RCC 7860 (cell line): ENCODE results near the gene PTPN23.
"Not testable (repeated sequence)": the region's sequence is repeated elsewhere in the genome, so short reads cannot be mapped to it uniquely, and the experiment has no call there.

Experiments
- DNase-seq: peaks from one replicate; pipeline ENCODE4 v3.0.0-alpha.2; 2015; ENCODE audit warnings: low spot score
- FAIRE-seq: peaks from 2 replicates; lab custom pipeline; 2012; peaks lifted over from hg19 to GRCh38; lab: Jason Lieb, UNC

PTPN23 gene

DNA sequence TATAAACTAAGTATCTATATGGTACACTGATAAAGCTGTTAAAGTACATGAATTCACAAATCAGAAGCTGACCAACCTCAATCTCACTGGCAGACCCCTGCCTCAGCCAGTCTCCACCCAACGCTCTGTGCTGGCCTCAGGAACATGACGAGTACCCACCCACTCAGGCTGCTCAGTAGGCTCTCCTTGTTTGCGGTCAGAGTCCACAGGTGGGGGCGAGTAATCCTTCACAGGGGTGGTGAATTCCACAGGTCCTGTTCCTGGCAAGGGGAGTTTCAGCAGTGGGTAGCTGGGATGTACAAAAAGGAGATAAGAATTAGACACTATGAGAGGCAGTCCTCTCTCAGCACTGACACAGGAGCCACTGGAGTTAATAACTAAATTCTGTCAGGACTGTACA lies 54.0 kb downstream of the PTPN23 start:
- DNase-seq (no peak), FAIRE-seq (no peak)

DNA sequence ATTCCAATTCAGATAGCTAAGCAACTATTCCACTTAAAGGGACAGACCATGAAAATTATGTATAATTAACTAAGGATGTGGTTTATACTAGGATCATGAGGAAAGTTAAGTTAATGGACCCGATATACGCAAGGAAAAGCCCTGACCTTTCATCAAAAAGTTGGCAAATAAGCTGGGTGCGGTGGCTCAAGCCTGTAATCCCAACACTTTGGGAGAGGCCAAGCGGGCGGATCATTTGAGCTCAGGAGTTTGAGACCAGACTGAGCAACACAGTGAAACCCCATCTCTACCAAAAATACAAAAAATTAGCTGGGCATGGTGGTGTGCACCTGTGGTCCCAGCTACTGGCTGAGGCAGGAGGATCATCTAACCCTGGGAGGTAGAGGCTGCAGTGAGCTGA lies 55.4 kb downstream of the PTPN23 start:
- DNase-seq (no peak), FAIRE-seq (no peak)

DNA sequence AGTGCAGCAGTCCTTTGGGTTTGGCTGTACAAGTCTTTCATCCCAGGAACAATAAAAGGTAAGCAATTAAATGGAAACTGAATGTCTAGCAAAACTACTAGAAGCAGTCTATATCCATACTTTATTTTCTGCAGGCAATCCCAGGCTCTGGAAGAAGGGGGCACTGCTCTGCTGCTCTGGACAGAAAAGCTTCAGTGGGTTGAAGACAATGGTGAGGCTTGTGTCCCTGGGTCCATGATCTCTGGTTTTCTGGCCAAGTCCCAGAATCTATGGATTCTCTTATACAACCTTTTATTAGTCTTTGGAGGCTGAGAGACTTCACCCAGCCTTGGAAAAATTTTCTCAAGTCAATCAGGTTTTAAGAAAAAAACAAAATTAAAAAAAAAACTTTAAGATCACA lies 59.3 kb downstream of the PTPN23 start:
- FAIRE-seq (no peak), DNase-seq (no peak)

DNA sequence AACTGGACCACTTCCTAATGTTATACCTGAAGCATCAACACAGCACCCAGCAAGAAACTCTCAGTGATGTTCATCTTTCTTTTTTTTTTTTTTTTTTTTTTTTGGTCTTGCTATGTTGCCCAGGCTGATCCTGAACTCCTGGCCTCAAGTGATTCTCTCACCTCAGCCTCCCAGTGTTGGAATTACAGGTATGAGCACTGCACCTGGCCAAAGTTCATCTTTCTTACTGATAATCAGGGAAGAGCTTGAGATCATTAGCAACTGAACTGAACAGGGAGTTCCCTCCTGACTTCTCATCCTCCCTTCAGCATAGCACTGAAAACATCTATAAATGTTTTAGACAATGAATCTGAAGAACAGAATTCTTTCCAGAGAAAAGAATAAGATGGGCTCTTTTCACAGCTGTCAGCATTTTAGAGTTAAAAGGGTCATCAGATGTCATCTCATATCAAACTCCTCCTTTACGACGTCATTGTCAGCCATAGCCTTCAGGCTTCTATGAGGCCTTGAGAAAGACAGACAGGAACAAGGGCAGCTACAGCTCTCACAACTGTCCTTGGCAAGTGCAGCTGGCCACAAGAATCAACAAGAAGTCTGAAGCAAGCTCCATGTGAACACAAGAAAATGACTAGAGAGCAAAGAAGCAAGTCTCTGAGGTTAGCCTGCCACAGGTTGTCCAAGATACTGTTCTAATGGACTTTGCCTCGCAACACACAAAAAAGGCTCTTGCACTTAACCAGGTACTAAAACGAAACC lies 61.2 kb downstream of the PTPN23 start:
- DNase-seq (no peak), FAIRE-seq (no peak)

DNA sequence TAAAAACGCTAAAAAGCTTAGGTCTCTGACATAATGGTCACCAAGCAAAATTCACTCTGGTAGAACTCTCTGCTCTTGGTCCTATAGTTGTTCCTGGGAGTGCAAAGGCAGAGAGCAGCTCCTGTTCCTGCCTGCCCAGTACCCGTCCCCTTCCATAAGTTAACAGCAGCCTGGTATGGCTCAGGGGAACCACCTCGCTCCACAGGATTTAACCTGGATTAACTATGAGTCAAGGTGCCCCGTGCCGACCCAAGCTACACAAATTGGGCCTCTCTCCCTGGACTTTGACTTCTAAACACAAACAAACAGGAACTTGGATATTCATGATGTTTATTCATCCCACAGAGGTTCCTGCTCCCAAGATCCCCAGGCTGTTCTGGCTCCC lies 62.8 kb downstream of the PTPN23 start:
- FAIRE-seq = no peak
- no peak for DNase-seq

DNA sequence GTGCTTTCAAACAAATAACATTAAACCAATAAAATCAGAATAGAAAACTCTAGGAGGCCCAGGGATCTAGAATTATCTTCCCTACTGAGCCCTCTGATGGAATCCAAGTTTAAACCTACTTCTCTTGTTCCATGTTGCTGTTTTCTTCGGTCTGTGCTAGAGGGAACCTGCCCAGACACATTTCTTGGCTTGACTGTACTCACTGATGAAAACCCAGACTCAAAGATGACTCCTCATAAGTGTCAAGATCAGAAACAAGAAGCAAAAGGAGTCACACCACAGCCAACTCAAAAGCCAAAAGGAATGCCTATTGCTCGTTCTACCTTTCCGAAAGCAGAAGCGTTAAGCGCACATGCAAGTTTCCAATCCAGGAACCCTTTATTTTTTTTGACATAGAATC lies 63.3 kb downstream of the PTPN23 start:
- DNase-seq (no peak), FAIRE-seq (no peak)

DNA sequence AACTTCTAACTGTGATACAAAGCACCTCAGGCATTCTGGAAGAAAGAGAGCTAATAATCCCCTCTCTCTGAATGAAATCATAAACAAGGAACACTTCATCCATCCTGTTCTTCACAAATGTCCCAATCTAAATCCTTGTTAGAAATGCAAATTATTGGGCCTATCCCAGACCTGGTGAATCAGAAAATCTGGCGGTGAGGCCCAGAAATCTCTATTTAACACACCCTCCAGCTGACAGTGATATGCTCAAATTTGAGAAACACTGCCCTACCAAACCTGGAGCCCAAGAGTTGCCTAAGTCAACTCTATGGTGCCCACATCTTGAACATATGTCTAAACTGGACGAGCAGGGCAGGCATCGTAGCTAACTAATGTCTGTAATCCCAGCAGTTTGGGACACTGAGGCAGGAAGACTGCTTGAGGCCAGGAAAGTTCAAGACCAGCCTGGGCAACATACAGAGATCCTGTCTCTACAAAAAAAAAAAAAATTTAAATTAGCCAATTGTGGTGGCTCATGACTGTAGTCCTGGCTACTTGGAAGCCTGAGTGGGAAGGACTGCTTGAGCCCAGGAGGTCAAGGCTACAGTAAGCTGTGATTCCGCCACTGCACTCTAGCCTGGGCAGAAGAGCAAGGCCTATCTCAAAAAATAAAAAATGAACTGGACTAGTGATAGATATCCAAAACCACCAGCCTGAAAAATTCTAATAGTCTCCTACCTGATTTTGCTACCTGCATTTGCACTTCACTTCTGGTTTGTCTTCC lies 71.8 kb downstream of the PTPN23 start:
- DNase-seq (no peak), FAIRE-seq (no peak)

DNA sequence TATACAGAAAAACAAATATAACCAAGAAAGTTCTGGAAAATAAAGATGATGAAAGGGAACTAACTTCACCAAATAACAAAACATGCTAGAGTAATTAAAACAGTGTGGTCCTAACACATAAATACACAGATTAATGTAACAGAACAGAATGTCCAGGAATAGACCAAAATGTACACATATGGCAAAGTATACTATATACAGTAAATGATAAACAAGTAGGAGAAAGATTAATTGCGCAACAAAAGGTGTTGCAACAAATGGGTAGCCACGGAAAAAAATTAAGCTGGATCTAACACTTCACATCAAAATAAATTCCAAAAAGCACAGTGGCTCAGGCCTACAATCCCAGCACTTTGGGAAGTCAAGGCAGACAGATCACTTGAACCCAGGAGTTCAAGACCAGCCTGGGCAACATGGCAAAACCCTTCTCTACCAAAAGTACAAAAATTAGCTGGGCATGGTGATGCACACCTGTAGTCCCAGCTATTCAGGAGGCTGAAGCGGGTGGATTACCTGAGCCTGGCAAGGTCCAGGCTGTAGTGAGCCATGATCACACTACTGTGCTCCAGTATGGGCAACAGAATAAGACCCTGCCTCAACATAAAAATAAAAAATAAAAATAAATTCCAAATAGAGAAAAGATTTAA lies 75.1 kb downstream of the PTPN23 start:
- FAIRE-seq (no peak), DNase-seq (no peak)

DNA sequence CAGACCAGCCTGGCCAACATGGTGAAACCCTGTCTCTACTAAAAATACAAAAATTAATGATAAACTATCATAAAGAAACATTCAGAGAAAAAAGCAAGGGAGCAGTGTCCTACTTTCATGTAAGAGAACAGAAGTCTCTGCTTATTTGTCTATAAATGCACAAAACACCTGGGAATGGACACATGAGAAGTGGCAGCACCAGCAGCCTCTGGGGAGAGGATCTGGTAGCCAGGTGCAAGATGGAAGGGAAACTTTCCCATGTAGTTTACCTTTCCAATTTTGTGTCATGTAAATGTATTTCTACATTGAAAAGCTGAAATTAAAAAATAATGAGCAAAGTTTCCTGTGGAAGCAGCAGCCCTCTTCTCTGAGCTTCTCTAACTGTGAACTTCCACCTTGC lies 76.2 kb downstream of the PTPN23 start:
- no peak for FAIRE-seq
- no peak for DNase-seq

DNA sequence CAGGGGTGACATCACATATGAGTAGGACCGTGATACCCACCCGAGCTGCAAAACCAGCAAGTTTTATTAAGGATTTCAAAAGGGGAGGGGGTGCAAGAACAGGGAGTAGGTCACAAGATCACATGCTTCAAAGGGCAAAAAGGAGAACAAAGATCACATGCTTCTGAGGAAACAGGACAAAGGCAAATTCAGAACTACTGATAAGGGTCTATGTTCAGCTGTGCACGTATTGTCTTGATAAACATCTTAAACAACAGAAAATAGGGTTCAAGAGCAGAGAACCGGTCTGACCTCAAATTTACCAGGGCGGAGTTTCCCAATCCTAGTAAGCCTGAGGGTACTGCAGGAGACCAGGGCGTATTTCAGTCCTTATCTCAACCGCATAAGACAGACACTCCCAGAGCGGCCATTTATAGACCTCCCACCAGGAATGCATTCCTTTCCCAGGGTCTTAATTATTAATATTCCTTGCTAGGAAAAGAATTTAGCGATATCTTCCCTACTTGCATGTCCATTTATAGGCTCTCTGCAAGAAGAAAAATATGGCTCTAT lies 78.8 kb downstream of the PTPN23 start:
- not testable (repeated sequence) for FAIRE-seq, DNase-seq
